Right ventricle myocardium superior (tissue), 1 donor: ENCODE data around the gene EIF4E1B. TPM values are rescaled to one million over a fixed set of nuclear protein-coding genes. Genes with fewer than 3 reads are reported as not detected.

Experiments used
- ATAC-seq: fragments of 200-7000 bp; cut with Tn5 transposase; one replicate; pipeline ENCODE4 v1.9.1; 2020; ENCODE audit warnings: mild to moderate bottlenecking; ENCODE audit not compliant: poor library complexity
- DNase-seq: peaks from one replicate; pipeline ENCODE4 v3.0.0-alpha.2; 2020
- intact Hi-C: fragments of 100-400 bp; cut with DNase I; formaldehyde crosslinking; loops from one replicate; pipeline ENCODE4 v1.11.2; 2022
- total RNA-seq: library from RNA; stranded (reverse); fragmentation: NEBNext Ultra II Directional; extraction: Animal tissue kit (Norgen Biotek cat#: 25700); gene quantifications from one replicate; pipeline ENCODE4 v1.2.1, GENCODE V29; 2021
- donor health status: DM: no; HTN: yes; CAD: no; lungs with severe emphysema.

Gene EIF4E1B
- total RNA-seq, 1 donor from 2014 or later: not detected

- DNase-seq (no peak), ATAC-seq (peak; percentile 19)
- intact Hi-C loops: no loop called here
These were observed 10.0 kb upstream of the EIF4E1B start for GRCh38 chr5:176620333-176620981.

DNA sequence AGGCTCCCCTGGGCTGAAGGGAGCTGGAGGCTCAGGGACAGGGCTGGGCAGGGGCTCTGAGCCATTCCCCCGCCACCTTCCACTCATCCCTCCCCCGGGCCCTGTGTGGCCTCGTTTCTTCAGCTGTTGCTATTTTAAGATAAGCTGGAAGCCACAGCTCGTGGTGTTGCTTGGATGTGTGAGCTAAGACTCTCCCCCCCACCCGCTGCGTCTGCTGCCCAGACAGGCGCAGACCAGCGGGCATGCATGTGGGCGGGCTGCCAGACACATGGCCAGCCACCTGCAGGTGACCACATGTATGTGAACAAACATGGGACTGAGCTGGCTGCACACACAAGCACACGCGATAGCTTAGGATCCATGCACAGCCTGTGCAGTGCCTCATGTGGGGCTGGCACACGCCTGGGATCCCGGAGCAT is 8.8 kb upstream of the EIF4E1B start:
- peak; percentile 33 for ATAC-seq
- intact Hi-C loops: no loop called here
- DNase-seq: no peak

DNA sequence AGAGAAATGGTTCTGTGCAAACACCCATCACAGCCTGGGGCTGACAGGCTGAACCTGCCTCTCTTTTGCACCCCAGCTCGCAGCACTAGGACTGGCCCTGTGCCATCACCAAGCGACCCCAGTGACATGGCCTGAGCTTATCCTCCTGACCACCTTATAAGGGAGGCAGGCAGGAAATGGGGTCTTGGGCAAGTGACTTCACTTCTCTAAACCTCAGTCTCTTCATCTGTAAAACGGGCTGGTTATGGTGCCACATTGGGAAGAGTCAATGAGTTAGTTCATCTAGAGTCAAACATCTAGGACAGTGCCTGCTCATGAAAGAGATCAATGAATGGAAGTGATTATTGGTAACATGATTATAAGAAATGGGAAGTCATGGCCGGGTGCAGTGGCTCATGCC is 6.3 kb upstream of the EIF4E1B start:
- intact Hi-C loops: no loop called here
- no peak for ATAC-seq
- DNase-seq: no peak

- intact Hi-C loops: no loop called here
- no peak for ATAC-seq
- DNase-seq: no peak
These were observed 5.5 kb upstream of the EIF4E1B start for GRCh38 chr5:176624938-176625337.

DNA sequence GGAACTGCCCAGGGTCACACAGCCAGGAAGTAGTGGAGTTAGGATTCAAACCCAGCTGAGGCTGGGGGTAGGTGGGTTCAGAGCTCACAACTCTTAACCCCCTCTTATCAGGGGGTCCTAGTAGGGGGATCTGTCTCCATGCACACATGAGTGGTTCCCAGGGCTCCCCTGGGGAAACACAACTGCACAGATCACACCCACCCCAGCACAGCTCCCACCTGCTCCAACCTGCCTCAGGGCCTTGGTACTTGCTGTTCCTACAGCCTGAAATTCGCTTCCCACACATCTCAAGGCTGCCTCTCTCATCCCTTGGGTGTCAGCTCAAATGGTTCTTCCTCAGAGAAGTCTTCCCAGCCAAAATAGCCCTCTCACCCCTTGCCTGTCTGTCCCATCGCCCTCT is 5.0 kb upstream of the EIF4E1B start:
- DNase-seq (no peak), ATAC-seq (no peak)
- intact Hi-C loops: no loop called here

DNA sequence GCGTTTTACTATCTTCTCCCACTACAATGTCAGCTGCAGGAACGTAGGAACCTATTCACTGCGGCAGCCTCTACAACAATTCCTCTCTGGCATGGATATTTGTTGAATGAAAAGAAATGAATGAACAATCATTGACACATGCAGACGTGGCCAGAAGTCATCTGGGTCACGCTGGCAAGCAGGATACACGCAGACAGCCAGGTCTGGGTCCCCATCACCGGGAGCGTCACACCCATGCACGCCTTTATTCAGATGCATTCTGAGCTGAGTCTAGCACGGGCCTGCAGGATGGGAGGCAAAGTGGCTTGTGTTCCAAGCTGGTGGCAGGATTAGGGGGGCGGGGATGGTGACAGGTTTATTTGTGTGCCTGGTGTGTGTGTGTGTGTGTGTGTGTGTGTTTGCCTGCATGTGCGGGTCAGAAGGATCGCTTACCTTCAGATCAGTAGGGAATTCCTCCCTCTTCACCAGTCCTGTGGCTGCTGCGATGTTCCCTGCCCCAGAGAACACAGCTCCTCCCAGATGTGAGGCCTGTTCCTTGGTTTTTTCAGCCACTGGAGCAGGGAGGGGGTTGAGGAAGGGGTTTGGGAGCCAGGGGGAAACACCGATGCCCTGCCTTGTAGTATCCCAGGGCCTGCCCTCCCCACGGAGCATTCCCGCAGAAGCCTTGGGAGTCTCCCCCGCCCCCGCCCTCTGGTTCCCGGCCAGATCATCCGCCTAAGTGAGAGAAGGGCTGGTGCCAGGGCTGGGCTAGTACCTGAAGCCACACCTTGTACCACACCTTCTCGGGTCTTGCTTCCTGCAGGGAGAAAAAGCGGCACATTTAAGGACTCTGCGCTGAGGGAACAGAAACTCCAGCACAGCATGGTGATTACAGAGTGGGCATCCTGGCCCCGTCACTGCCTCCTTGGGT is 4.3 kb upstream of the EIF4E1B start:
- intact Hi-C loops: no loop called here
- DNase-seq (no peak), ATAC-seq (no peak)

GRCh38 chr5:176626876-176627236 is 3.6 kb upstream of the EIF4E1B start:
- no peak for ATAC-seq
- DNase-seq: no peak
- intact Hi-C loops: no loop called here

DNA sequence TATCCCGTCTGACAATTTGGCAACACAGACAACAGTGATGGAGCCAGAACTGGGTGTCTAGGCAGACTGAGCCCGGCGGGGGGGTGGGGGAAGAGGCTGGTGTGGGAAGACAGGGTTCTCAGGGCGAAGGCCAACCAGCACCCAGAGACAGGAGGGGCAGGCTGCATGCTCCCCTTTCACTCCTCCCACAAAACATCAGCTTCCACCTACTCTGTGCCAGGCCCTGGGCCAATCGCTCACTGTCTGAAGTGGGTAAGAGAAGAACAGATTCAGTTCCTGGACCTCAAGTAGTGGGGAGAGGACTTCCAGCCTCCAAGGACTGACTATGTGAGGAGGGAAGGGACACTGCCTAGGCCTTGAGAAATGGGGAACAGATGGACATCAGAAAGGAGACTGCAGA is 2.9 kb upstream of the EIF4E1B start:
- DNase-seq: no peak
- intact Hi-C loops: no loop called here
- no peak for ATAC-seq

- no peak for DNase-seq
- intact Hi-C loops: no loop called here
- ATAC-seq: no peak
These were observed 1.9 kb upstream of the EIF4E1B start for GRCh38 chr5:176628406-176629228.

DNA sequence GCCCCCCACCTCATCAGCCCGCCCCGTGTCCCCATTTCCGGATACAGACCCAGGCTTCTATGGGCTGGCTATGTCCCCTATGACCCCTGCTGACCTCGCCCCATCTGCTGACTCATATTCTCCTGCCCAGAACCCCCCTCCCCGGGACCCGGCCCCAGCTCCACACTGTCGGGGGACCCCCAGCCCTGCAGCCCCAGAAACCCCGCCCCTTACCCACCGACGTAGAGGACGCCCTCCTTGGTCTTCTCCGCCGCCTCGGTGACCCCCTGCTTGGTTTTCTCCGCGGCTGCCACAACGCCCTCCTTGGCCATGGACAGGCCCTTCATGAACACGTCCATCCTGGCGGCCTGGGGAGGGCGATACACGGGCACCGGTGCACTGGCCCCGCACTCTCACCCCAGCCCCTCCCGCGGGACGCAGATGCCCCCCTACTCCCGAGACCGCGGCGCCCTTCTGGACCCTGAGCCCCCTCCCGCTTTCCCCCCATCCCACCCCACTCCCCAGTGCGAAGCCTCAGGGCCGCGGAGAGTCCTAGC is 1.1 kb upstream of the EIF4E1B start:
- no peak for ATAC-seq
- DNase-seq: no peak
- intact Hi-C loops: no loop called here

DNA sequence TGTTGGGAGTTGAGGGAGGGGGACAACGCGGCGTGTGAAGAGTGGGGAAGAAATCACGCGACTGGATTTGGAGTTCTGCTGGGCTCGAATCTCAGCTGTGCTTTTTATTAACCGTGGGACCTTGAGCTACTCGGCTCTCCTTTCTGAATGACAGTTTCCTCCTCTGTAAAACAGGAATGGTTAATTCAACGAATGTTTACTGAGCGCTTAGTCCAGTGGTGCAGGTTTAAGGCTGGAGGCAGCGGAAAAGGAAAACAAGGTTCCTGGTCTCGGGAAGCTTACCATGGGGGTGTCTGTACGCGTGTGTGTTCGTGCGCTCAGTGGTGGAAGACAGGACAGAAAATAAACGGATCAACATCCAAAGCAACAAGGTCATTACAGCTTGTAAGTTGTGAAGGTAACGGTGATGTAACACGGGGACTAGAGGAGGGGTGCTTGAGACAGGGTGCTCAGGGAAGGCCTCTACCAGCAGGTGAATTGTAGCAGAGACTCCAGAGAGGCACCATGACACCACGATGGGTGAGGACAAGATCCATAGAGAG is 277 bp downstream of the EIF4E1B start:
- ATAC-seq: no peak
- intact Hi-C loops: no loop called here
- DNase-seq: no peak

GRCh38 chr5:176631383-176632200 is 1.1 kb downstream of the EIF4E1B start:
- intact Hi-C loops: no loop called here
- DNase-seq (no peak), ATAC-seq (no peak)

GRCh38 chr5:176632745-176633144 is 2.3 kb downstream of the EIF4E1B start:
- no peak for ATAC-seq
- no peak for DNase-seq
- intact Hi-C loops: no loop called here

GRCh38 chr5:176633598-176633997 is 3.1 kb downstream of the EIF4E1B start:
- intact Hi-C loops: no loop called here
- DNase-seq (no peak), ATAC-seq (no peak)

DNA sequence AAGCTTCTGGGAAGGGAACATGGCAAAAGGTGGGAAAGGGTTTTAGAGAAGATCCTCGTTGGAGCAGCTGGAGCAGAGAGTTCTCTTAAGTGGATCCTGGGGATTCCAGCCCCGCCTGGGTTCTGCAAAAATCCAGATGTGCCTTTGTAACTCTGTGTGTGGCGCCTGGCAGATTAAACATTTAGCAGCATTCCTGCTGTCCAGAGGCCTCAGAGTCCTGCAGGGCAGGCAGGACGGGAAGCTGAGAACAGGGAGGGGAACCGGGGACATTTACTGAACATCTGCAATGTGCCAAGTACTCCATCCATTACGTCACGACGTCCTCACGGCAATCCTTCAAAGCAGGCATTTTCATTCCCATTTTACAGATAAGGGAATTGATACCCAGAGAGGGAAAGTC is 6.0 kb downstream of the EIF4E1B start:
- DNase-seq (no peak), ATAC-seq (no peak)
- intact Hi-C loops: no loop called here

DNA sequence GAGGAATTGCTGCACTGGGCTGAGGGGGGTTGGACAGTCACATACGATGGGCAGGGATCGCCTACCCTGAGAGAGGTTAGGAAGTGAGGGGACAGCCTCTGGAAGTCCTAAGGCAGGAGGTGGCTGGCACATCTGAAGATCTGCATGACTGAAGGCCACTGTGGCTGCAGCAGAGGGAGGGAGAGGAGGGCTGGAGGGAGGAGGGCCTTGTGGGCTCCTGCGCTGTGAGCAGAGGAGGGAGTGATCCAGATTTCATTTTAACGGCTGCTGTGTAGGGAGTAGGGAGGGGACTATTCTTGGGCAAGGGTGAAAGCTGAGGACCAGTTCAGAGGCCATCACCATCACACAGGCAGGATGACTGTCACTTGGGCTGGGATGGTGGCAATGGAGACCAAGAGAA is 7.1 kb downstream of the EIF4E1B start:
- intact Hi-C loops: no loop called here
- ATAC-seq (no peak), DNase-seq (no peak)

- intact Hi-C loops: no loop called here
- DNase-seq (no peak), ATAC-seq (no peak)
These were observed 8.0 kb downstream of the EIF4E1B start for GRCh38 chr5:176638437-176638836.

DNA sequence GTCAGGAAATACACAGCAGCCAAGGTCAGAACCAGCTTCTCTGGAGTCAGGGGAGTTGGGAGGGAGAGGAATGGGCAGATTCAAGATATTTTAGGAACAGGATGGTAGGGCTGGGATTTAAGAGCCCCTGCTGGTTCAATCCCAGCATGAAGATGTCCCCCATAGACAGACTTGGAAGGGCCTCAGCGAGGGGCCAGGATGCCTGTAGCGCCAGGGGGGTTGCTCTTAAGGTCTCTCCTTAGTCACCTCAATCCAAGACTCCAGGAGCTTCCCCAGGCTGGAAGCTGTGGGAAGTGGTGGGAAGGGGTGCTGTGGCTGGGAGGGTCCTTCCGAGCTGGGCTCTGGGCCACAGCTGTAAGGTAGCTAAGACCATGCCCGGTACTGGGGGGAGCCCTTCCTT is 8.7 kb downstream of the EIF4E1B start:
- DNase-seq (no peak), ATAC-seq (no peak)
- intact Hi-C loops: no loop called here
